Measurements from ENCODE around the gene SSH3. TPM values are rescaled to one million over a fixed set of nuclear protein-coding genes. Genes with fewer than 3 reads are reported as not detected.

The SSH3 gene
- total and polyA plus RNA-seq, 2 of the 8 experiments (the other 6 are each of a cell fraction or from before 2014, with no cell fraction given), result 16.9 to 19.8 TPM

DNA sequence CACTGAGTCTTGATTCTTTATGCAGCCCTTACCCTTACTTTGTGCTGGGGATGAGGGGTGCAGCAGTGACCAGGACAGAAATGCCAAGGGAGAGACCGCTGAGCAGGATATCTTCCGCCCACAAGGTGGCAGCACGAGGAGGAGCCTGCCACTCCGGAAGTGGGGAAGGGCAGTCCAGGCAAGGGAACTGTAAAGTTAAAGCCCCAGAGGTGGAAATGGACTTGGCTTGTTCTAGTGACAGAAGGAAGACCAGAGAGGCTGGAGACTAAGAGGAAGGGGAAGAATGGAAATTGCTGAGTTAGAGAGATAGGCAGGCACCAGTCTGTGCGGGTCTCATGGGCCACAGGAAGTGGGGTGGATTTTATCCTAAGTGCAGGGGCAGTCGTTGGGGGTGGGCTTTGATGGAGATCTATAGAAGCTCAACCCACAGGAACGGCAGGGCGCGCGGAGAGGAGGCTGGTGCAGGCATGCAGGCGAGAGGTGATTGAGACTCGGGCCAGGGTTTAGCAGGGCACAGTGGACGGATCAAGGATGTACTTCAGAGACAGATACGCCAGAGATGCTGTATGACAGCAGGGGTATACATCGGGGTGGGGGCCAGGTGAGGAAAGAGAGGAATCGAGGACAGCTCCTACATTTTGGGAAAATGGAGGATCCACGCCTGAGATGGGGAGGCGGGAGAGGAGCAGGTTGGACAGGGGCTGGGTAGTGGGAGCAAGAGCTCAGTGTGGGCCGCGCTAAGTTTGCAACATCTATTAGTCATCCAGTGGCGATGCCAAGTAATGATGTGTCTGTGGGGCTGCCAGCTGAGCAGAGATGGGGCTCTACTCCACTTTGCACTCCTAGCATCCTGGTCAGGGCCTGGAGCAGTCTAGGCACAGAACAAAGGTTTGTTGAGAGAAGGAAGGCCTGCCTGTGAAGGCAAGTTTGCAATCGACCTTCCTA lies 40.3 kb upstream of the SSH3 start (continued):
- TF ChIP-seq GABPA (IDR thresholded peaks at IDR 0.05; ENCODE audit: borderline replicate concordance, insufficient read depth, low read length), result peak; percentile 73; the same call in 1 of the 2 replicates
- peak in 1 of 2 experiments; percentile 76; a peak in 2 of 4 replicates for TF ChIP-seq SIN3A (conservative IDR thresholded peaks at IDR 0.05 in 1 of 2, IDR thresholded peaks at IDR 0.05 in 1 of 2; ENCODE audit: low read depth in 1 of 2, low read length in 2 of 2)
- 0 out of 2 replicates have a peak, but pooled peaks have one; percentile 32 for TF ChIP-seq POLR2AphosphoS5 (IDR thresholded peaks at IDR 0.05; ENCODE audit: low read depth, low read length)
- TF ChIP-seq CHD2 (IDR thresholded peaks at IDR 0.05; ENCODE audit: low read length), result 0 out of 2 replicates have a peak, but pooled peaks have one; percentile 14
- TF ChIP-seq YY1 (IDR thresholded peaks at IDR 0.05; ENCODE audit: low read depth, low read length), result peak; percentile 53; the same call in 1 of the 2 replicates
- 0 out of 2 replicates have a peak, but pooled peaks have one; percentile 15 for TF ChIP-seq TEAD4 (IDR thresholded peaks at IDR 0.05; ENCODE audit: low read depth, low read length)
- TF ChIP-seq POU5F1 (IDR thresholded peaks at IDR 0.05; ENCODE audit: low read depth, low read length), result no peak
- peak; percentile 60 to 72 for TF ChIP-seq RAD21 (IDR thresholded peaks at IDR 0.05 in 1 of 2, conservative IDR thresholded peaks at IDR 0.05 in 1 of 2; ENCODE audit: low read depth in 2 of 2, low read length in 2 of 2)
